ENCODE data around the gene SMAD1.

GRCh38 chr4:145503486-145504072, 21.9 kb downstream of the SMAD1 start:
- TF ChIP-seq EZH2 (optimal IDR thresholded peaks at IDR 0.05; ENCODE audit: low read depth, low read length) (no peak), EZH2phosphoT487 (IDR thresholded peaks at IDR 0.05; ENCODE audit: low read length) (no peak)
- TF ChIP-seq, protein P1, sequence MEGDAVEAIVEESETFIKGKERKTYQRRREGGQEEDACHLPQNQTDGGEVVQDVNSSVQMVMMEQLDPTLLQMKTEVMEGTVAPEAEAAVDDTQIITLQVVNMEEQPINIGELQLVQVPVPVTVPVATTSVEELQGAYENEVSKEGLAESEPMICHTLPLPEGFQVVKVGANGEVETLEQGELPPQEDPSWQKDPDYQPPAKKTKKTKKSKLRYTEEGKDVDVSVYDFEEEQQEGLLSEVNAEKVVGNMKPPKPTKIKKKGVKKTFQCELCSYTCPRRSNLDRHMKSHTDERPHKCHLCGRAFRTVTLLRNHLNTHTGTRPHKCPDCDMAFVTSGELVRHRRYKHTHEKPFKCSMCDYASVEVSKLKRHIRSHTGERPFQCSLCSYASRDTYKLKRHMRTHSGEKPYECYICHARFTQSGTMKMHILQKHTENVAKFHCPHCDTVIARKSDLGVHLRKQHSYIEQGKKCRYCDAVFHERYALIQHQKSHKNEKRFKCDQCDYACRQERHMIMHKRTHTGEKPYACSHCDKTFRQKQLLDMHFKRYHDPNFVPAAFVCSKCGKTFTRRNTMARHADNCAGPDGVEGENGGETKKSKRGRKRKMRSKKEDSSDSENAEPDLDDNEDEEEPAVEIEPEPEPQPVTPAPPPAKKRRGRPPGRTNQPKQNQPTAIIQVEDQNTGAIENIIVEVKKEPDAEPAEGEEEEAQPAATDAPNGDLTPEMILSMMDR (IDR thresholded peaks at IDR 0.05; ENCODE audit: low read length), result no peak

All from MM.1S (cell line).